Stimulated activated CD8-positive, alpha-beta memory T cell treated with anti-CD3 and anti-CD28 coated beads, Interleukin-15, amount 100 ng/mL, for 24 hours (primary cell): Measurements from ENCODE around the gene MAML2.

Experiments
- DNase-seq: peaks from one replicate; pipeline ENCODE4 v3.0.0-alpha.2; 2020; ENCODE audit warnings: low read depth

Gene MAML2

GRCh38 chr11:96155627-96156378 lies 187.2 kb downstream of the MAML2 start:
- no peak for DNase-seq

GRCh38 chr11:96154802-96155520 lies 188.0 kb downstream of the MAML2 start:
- no peak for DNase-seq

- no peak for DNase-seq
Measured at GRCh38 chr11:96152623-96153022, 190.4 kb downstream of the MAML2 start.

GRCh38 chr11:96151501-96151900 lies 191.5 kb downstream of the MAML2 start:
- no peak for DNase-seq

GRCh38 chr11:96150609-96151008 lies 192.4 kb downstream of the MAML2 start:
- DNase-seq: no peak

GRCh38 chr11:96149743-96150555 lies 193.0 kb downstream of the MAML2 start:
- DNase-seq: no peak

- DNase-seq: no peak
Measured at GRCh38 chr11:96147906-96148486, 195.0 kb downstream of the MAML2 start.

- DNase-seq: no peak
Measured at GRCh38 chr11:96147186-96147585, 195.8 kb downstream of the MAML2 start.

- no peak for DNase-seq
Measured at GRCh38 chr11:96146765-96147164, 196.2 kb downstream of the MAML2 start.

- DNase-seq: no peak
Measured at GRCh38 chr11:96145163-96145585, 197.8 kb downstream of the MAML2 start.

- DNase-seq: no peak
Measured at GRCh38 chr11:96144553-96144952, 198.4 kb downstream of the MAML2 start.

GRCh38 chr11:96143041-96143521 lies 199.9 kb downstream of the MAML2 start:
- DNase-seq: no peak

- DNase-seq: no peak
Measured at GRCh38 chr11:96141626-96142025, 201.4 kb downstream of the MAML2 start.

GRCh38 chr11:96139691-96140090 lies 203.3 kb downstream of the MAML2 start:
- no peak for DNase-seq

GRCh38 chr11:96137373-96137772 lies 205.6 kb downstream of the MAML2 start:
- no peak for DNase-seq

GRCh38 chr11:96136613-96137298 lies 206.2 kb downstream of the MAML2 start:
- no peak for DNase-seq

- no peak for DNase-seq
Measured at GRCh38 chr11:96134602-96135001, 208.4 kb downstream of the MAML2 start.

- DNase-seq: no peak
Measured at GRCh38 chr11:96132437-96132836, 210.6 kb downstream of the MAML2 start.

GRCh38 chr11:96130061-96130620 lies 212.9 kb downstream of the MAML2 start:
- no peak for DNase-seq

GRCh38 chr11:96127596-96127959 lies 215.4 kb downstream of the MAML2 start:
- no peak for DNase-seq

GRCh38 chr11:96126917-96127595 lies 215.9 kb downstream of the MAML2 start:
- no peak for DNase-seq
